Esophagus muscularis mucosa (tissue), 4 donors: ENCODE data around the gene HNRNPU. TPM values are rescaled to one million over a fixed set of nuclear protein-coding genes. Genes with fewer than 3 reads are reported as not detected.
A peak's percentile ranks its signal among the peaks of the same experiment; 100 is the strongest.

ENCODE experiments used
- DNase-seq: peaks from one replicate; pipeline ENCODE4 v3.0.0-alpha.2; 2017; ENCODE audit errors: extremely low spot score
- H3K27ac ChIP-seq, 4 donors: fragments of 200-600 bp; sonication (generic); replicated peaks in 1 of 4; 1 replicate in 3 of 4; 2 replicates in 1 of 4; pipeline ENCODE4 v1.5.1; 2016 to 2019; ENCODE audit warnings: mild to moderate bottlenecking in 1 of 4
- H3K27me3 ChIP-seq, 4 donors: fragments of 200-600 bp; sonication (generic); one replicate each; pipeline versions ENCODE4 v1.5.1 to v1.6.0; 2016 to 2019
- H3K36me3 ChIP-seq, 4 donors: fragments of 200-600 bp; sonication (generic); one replicate each; pipeline ENCODE4 v1.5.1; 2016 to 2019
- H3K4me1 ChIP-seq, 4 donors: fragments of 200-600 bp; sonication (generic); one replicate each; pipeline ENCODE4 v1.5.1; 2016 to 2019
- H3K4me3 ChIP-seq, 4 donors: fragments of 200-600 bp; sonication (generic); 1 replicate in 2 of 4; 2 replicates in 2 of 4; pipeline ENCODE4 v1.5.1; 2016 to 2019; ENCODE audit warnings: mild to moderate bottlenecking in 4 of 4, moderate library complexity in 1 of 4
- H3K9me3 ChIP-seq, 4 donors: fragments of 200-600 bp; sonication (generic); 1 replicate in 3 of 4; 2 replicates in 1 of 4; pipeline ENCODE4 v1.5.1; 2016 to 2019
- EP300 ChIP-seq: sonication (generic); formaldehyde crosslinking; IDR thresholded peaks from one replicate; pipeline ENCODE4 v1.6.1; 2017; ENCODE audit warnings: antibody characterized with exemption
- POLR2A ChIP-seq: fragments of 450-650 bp; IDR thresholded peaks from one replicate; pipeline ENCODE4 v1.6.1; 2017; ENCODE audit warnings: antibody characterized with exemption, moderate library complexity, mild to moderate bottlenecking, low read depth
- POLR2AphosphoS5 ChIP-seq, 2 donors: sonication (generic); formaldehyde crosslinking; IDR thresholded peaks; one replicate each; pipeline ENCODE4 v1.6.1; 2017; ENCODE audit warnings: antibody characterized with exemption in 2 of 2
- WGBS: methylation state at CpG from one replicate; pipeline ENCODE4 v1.1.5; 2018; 5-methylcytosine and 5-hydroxymethylcytosine counted together
- intact Hi-C: fragments of 100-400 bp; cut with DNase I; formaldehyde crosslinking; loops from one replicate; pipeline ENCODE4 v1.15.1; 2023
- total RNA-seq, 4 donors: library from RNA; depleted of rRNA; stranded (reverse); fragments of >200 nt; gene quantifications; one replicate each; pipeline versions ENCODE4 v1.1.0 to v1.2.1, GENCODE V29; 2016
- TF ChIP-seq, protein P1 (sequence below), 3 experiments: fragments of 200-600 bp in 2 of 3; fragments of 450-650 bp in 1 of 3; sonication (generic) in 2 of 3; IDR thresholded peaks; one replicate each; pipeline ENCODE4 v1.5.1; 2017 to 2019; ENCODE audit warnings: antibody characterized with exemption in 3 of 3, mild to moderate bottlenecking in 2 of 3, moderate library complexity in 1 of 3

Gene HNRNPU
- total RNA-seq, 4 donors from 2014 or later, result 255 to 306 (median 279) TPM

DNA sequence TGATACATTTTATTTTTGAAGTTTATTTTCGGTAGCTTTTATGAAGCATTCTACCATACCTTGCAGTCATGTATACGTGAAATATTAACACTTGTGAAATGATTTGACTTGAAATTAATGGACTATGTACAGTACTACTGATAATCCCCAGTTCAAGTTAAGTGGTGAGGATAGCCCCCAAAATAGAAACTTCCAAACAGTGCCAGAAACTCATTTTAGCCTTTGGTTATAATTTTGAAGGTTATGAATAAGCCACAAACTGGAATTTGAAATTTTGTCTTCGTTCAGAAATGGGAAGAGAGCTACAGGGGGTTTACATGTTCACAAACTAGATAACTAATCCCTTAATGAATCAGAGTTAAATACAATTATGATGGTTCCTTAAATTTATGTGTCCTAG is 1.5 kb upstream of the HNRNPU start:
- H3K27ac ChIP-seq, result peak overlapping the region; percentile 100
- no peak for TF ChIP-seq EP300
- no peak for TF ChIP-seq POLR2A
- no peak for TF ChIP-seq POLR2AphosphoS5 (IDR thresholded peaks at IDR 0.05)
- TF ChIP-seq, protein P1, sequence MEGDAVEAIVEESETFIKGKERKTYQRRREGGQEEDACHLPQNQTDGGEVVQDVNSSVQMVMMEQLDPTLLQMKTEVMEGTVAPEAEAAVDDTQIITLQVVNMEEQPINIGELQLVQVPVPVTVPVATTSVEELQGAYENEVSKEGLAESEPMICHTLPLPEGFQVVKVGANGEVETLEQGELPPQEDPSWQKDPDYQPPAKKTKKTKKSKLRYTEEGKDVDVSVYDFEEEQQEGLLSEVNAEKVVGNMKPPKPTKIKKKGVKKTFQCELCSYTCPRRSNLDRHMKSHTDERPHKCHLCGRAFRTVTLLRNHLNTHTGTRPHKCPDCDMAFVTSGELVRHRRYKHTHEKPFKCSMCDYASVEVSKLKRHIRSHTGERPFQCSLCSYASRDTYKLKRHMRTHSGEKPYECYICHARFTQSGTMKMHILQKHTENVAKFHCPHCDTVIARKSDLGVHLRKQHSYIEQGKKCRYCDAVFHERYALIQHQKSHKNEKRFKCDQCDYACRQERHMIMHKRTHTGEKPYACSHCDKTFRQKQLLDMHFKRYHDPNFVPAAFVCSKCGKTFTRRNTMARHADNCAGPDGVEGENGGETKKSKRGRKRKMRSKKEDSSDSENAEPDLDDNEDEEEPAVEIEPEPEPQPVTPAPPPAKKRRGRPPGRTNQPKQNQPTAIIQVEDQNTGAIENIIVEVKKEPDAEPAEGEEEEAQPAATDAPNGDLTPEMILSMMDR (IDR thresholded peaks at IDR 0.05), result no peak

DNA sequence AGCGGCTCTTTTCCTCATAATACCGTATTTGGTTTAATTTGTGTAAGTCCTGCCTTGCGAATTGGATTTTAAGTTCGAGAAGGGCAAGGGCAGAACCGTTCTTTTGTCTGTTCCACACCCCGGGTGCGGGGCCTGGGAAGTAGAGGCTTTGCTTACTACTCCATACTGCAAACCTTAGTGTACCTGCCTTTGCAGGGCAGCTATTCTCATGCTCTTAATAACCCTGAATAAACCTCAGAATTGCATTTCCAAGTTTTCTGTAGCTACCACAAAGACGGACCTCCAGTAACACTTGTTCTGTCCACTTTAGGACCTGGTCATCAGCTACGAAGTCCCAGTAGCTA is 657 bp upstream of the HNRNPU start:
- Histone ChIP-seq H3K4me1 (peaks cover 24 to 42% (median 38%) of the 10 kb centered on the region in 4 donors), H3K27me3 (no peaks in the 10 kb centered on the region), H3K9me3 (no peaks in the 10 kb centered on the region), H3K36me3 (peaks cover 2 to 26% (median 9%) of the 10 kb centered on the region in 4 donors), H3K4me3 (peak overlapping the region; percentile 97 to 100 (median 99)), H3K27ac (peak overlapping the region; percentile 100)
- TF ChIP-seq POLR2A, result no peak
- no peak for TF ChIP-seq POLR2AphosphoS5 (IDR thresholded peaks at IDR 0.05)
- TF ChIP-seq, protein P1 (IDR thresholded peaks at IDR 0.05), result no peak
- TF ChIP-seq EP300, result no peak
- intact Hi-C loops, result loop anchor here (2.0 to 5.0 kb wide), 2 partner anchors 106 to 177 kb away; no protein-coding TSS in a partner anchor
- DNase-seq, result no peak
- WGBS, result 17% methylated on average over 9 of the region's 9 CpGs

More for the DNA sequence above, 1.5 kb upstream of the HNRNPU start:
- DNase-seq, result no peak
- Histone ChIP-seq H3K4me3 (no peak overlapping the region), H3K27me3 (no peaks in the 10 kb centered on the region), H3K9me3 (no peaks in the 10 kb centered on the region), H3K36me3 (peaks cover 0 to 20% (median 3%) of the 10 kb centered on the region in 4 donors), H3K4me1 (peaks cover 16 to 34% (median 30%) of the 10 kb centered on the region in 4 donors)
- whole genome bisulfite sequencing, result 65% methylated on average over 3 of the region's 3 CpGs
- intact Hi-C loops, result loop anchor here (2.0 to 5.0 kb wide), 2 partner anchors 105 to 176 kb away; no protein-coding TSS in a partner anchor

DNA sequence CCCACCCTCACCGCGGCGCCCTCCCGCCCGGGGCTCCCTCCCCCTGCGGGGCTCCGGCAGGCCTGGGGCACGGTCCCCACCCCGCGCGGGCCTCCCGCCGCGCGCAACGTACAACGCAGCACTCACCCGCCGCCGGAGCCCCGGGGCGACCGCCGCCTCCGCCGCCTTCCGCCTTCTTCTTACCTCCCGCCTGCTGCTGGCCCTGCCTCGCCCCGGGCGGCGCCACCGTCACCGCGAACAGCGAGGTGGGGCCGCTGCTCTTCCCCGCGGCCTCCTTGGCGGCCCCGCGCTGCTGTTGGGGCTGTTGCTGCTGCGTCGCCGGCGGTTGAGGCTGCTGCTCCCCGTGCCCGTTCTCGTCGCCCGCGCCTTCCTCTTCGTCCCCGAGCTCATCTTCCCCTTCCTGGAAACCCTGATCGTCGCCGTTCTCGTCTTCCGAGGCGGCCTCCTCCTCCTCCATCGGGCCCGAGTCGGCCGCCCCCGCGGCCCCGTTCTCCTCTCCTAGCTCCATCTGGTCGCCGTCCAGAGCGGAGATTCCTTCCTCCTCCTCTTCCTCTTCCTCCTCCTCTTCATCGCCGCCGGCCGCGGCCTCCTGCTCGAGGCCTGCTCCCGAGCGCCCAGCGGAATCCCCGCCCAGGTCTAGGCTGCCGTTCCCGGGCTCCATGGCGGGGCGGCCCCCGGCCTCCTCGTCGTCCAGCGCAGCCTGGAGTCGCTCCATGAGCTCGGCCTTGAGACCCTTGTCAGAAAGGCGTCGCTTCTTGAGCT is 671 bp downstream of the HNRNPU start:
- TF ChIP-seq POLR2AphosphoS5 (IDR thresholded peaks at IDR 0.05) (no peak), EP300 (no peak), POLR2A (no peak)
- TF ChIP-seq, protein P1 (IDR thresholded peaks at IDR 0.05), result no peak
- peaks cover 12 to 40% (median 18%) of the 10 kb centered on the region in 4 donors for H3K36me3 ChIP-seq
- WGBS, result under 1% methylated on average over 68 of the region's 92 CpGs
- H3K4me1 ChIP-seq, result peaks cover 35 to 55% (median 52%) of the 10 kb centered on the region in 4 donors
- no peak for DNase-seq
- peak overlapping the region; percentile 97 to 100 (median 99) for H3K4me3 ChIP-seq
- H3K27me3 ChIP-seq, result no peaks in the 10 kb centered on the region
- no peaks in the 10 kb centered on the region for H3K9me3 ChIP-seq
- intact Hi-C loops, result loop anchor here (1.0 to 2.0 kb wide), 2 partner anchors 28 to 107 kb away; partner anchors contain the start of gene COX20
- H3K27ac ChIP-seq, result peak overlapping the region; percentile 100

DNA sequence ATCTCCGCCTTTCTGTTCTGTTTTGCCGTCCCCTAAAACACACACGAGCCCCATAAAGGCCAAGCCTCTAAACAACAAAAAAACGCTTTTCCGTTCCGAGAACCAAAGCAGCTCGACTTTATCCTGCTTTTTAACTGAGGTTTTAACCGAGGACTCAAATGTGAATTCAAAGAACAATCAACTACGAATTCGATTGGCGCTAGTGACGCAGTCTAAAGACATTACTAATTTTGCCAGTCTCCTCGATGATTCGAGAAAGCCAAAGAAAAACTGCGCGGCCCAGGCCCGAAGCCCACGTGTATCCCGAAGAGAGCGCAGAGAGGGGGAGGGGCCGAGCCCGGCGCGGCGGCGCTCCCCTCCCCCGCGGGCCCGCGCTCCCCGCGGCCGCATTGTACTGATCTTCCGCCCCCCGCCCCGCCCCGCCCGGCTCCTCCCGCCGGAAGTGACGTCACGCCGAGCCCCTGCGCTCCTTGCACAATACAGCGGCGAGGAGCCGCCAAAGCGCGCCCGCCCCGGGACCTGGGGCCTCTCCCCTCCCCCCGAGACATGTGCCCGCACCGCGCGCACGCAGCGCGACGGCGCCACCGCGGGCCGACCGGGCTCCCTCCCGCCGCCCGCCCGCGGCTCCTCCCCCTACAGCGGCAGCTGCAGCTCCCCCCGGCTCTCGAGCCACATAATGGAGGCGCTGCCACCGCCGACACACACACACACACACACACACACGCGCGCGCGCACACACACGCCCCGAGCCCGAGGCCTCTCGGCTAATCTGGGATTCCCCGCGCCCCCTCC is 1.4 kb downstream of the HNRNPU start:
- H3K9me3 ChIP-seq, result no peaks in the 10 kb centered on the region
- intact Hi-C loops, result no loop called here
- H3K27ac ChIP-seq, result peak overlapping the region; percentile 100
- no peaks in the 10 kb centered on the region for H3K27me3 ChIP-seq
- TF ChIP-seq POLR2AphosphoS5 (IDR thresholded peaks at IDR 0.05), result peak; percentile 78
- TF ChIP-seq EP300, result no peak
- TF ChIP-seq, protein P1 (IDR thresholded peaks at IDR 0.05), result no peak
- peak; percentile 48 for TF ChIP-seq POLR2A
- DNase-seq, result peak; percentile 100
- 0% methylated on average over 20 of the region's 87 CpGs for WGBS
- peaks cover 17 to 47% (median 25%) of the 10 kb centered on the region in 4 donors for H3K36me3 ChIP-seq
- peak overlapping the region; percentile 97 to 100 (median 99) for H3K4me3 ChIP-seq
- H3K4me1 ChIP-seq, result peaks cover 42 to 63% (median 59%) of the 10 kb centered on the region in 4 donors
